Epithelial cell of proximal tubule (primary cell): Measurements from ENCODE around the gene AKAP4. TPM values are rescaled to one million over a fixed set of nuclear protein-coding genes. Genes with fewer than 3 reads are reported as not detected.

Source experiments
- DNase-seq: peaks from one replicate; pipeline ENCODE4 v3.0.0-alpha.2; 2011; ENCODE audit warnings: low read depth
- H3K4me3 ChIP-seq: 2 replicates; pipeline ENCODE4 v1.5.1; 2011; ENCODE audit warnings: low read depth, mild to moderate bottlenecking, low read length
- total RNA-seq: library from RNA; depleted of rRNA; stranded (reverse); fragments of >200 nt; gene quantifications from 2 replicates; pipeline ENCODE4 v1.2.3, GENCODE V29; 2015
- TF ChIP-seq, protein P1 (sequence below): conservative IDR thresholded peaks from 2 replicates; pipeline ENCODE4 v1.5.1; 2012; ENCODE audit warnings: low read depth, mild to moderate bottlenecking, low read length

AKAP4 gene
- total RNA-seq, 1 donor from 2014 or later: not detected

DNA sequence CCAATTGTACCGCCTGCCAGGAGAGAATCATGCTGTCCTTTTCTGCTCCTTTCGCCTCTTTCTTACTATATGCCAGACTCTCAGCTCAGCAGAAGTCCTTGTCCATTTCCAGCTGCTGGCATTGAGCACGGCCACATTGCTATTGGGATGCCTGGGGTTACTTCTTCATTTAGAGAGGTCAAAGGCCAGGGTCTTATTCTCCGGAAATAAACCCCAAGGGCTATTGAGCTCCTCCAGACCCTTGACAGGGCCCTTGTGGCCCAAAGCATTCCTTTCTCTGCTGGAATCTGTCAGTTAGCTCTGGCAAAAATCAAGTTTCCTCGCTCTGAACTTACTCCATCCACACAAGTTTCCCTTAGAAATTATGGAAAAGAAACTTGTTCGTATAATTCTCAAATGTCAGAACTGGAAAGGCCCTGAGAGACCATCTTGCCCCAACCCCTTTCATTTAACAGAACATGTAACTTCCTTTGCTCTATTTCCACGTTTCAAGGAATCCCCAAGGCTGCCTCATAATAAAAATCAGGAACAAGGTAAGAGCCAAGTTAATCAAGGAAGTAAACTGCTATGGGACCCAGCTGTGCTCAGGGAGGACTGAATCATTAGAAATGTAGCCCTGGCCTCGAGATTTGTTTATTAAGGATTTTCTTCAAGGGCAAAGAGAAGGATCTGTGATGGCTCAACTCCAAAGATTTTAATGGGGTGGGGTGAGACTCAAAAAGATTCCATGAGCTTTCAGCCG is 11.8 kb downstream of the AKAP4 start:
- no peak for DNase-seq
- H3K4me3 ChIP-seq: no peak overlapping the region
- TF ChIP-seq, protein P1, sequence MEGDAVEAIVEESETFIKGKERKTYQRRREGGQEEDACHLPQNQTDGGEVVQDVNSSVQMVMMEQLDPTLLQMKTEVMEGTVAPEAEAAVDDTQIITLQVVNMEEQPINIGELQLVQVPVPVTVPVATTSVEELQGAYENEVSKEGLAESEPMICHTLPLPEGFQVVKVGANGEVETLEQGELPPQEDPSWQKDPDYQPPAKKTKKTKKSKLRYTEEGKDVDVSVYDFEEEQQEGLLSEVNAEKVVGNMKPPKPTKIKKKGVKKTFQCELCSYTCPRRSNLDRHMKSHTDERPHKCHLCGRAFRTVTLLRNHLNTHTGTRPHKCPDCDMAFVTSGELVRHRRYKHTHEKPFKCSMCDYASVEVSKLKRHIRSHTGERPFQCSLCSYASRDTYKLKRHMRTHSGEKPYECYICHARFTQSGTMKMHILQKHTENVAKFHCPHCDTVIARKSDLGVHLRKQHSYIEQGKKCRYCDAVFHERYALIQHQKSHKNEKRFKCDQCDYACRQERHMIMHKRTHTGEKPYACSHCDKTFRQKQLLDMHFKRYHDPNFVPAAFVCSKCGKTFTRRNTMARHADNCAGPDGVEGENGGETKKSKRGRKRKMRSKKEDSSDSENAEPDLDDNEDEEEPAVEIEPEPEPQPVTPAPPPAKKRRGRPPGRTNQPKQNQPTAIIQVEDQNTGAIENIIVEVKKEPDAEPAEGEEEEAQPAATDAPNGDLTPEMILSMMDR: no peak

DNA sequence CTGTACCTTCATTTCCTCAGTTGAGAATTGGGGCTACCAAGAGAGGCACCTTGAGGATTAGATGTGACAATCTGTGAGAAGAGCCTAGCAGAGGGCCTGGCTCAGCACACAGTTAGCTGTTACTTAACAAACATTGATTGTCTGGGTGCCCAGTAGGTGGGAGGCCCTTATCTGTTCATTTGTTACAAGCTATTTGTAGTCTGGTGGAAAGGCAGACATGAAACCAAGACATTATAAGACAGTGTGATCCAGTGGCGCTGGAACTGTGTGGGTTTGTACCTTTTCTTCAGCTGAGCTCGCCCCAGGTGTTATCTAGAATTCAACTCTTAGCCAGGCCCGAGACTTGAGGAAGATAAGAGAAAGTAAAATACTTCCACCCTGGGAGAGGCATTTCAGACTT is 16.9 kb downstream of the AKAP4 start:
- H3K4me3 ChIP-seq: no peak overlapping the region
- TF ChIP-seq, protein P1: no peak
- DNase-seq: no peak

DNA sequence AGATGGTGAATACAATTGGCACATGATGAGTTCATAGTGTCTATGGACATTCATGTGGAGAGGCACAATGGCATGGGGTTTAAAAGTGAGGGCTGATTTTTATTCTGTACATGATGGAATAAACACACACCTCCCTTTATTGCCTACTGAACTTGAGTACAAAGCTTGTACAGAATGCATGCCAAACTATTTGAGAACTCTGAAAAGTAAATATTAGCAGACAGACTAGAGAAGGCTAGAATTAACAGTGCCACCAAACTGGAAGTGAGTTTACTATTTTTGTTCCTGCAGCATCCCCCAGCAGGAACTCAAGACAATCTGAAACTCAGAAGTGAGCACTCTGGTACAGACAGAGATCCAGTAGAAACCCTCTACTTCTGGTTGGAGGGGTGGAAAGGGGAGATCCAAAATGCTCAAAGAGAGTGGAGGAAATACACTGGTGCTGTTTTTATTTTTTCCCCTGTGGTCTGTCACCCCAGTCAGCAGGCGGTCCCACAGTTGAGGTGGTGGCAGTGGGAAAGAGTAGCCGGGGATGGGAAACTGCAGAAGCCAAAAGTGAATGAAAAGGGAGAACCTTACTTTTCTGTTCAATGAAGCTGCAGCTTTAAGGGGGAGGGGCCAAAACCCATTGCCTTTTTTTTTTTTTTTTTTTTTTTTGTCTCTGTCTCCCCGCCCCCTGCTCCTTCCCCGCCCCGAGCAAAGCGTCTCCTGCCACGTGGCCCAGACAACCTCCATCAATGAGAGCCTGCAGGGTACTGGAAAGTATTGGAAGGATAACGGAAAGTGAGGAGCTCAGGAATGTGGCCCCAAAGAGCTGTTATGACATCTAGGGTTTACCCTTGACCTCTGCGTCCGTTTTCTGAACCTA is 20.5 kb downstream of the AKAP4 start:
- DNase-seq: no peak
- H3K4me3 ChIP-seq: no peak overlapping the region
- TF ChIP-seq, protein P1: no peak

DNA sequence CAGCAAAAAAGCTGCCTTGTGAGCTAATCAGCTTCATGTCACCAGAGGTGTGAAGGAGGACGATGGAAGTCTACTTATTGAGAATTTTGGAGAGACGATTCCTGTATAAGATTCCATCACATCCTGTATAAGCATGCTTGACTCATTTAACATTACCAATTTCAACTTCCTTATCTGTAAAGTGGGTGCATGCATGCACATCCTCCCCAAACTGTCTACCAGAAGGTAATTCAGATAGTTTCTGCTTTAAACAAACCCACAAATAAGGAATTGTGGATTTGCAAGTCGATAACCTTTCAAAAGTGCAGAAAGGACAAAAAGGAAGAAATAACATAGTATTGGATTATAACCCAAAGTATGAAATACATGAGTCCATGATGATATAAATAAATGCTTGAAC is 31.1 kb downstream of the AKAP4 start:
- TF ChIP-seq, protein P1: no peak
- H3K4me3 ChIP-seq: no peak overlapping the region
- DNase-seq: no peak

DNA sequence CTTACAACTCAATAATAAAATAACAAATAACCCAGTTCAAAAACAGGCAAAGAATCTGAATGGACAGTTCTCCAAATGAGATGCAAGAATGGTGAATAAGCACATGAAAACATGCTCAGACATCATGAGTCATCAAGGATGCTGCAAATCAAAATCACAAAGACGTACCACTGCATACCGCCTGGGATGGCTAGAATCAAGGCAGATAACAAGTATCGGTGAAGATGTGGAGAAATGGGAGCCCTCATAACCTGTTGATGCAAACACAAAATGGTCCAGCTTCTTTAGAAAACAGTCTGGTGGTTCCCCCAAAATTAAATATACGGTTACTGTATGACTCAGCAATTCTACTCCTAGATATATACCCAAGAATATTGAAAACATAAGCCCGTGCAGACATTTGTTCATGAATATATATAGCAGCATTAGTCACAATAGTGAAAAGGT is 32.5 kb downstream of the AKAP4 start:
- H3K4me3 ChIP-seq: no peak overlapping the region
- TF ChIP-seq, protein P1: no peak
- no peak for DNase-seq

DNA sequence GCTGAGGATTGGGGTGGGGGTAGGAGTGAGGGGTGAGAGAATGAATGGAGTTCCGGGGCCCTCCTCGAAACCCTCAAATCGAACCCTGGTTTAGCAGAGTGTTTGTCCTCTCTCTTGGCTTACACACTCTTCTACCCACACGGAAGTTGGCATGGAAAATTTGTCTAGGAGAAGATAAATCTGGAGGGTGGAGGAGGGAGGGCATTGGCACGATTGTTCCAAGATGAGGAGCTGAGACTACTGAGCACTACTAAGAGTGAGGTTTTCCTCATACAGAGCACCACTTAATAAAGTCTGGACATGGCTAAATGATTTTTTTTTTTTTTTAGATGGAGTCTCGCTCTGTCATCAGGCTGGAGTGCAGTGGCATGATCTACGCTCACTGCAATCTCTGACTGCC is 33.4 kb downstream of the AKAP4 start:
- TF ChIP-seq, protein P1: no peak
- DNase-seq: no peak
- no peak overlapping the region for H3K4me3 ChIP-seq

DNA sequence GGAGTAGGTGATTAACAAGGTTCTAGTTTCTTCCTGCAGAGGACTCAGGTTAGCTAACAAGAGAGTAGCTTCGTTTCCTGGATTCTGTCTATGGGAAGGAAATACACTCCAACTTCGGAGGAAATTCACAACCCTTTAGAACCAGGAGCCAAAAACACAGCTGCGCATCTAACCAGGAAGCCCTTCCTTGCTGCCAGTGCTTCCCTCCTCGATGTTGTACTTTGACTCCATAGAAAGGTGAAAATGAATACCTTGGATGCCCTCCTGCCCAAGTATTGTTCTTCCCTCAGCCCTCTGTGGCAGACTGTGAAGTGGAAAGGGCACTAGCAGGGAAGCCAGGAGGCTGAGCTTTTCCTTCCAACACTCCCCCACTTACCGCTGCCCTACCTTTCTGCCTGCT is 35.1 kb downstream of the AKAP4 start:
- H3K4me3 ChIP-seq: no peak overlapping the region
- TF ChIP-seq, protein P1: no peak
- DNase-seq: no peak
